Measurements from ENCODE around the gene VIPR2.

The VIPR2 gene

GRCh38 chr7:159119851-159120539 lies 24.7 kb downstream of the VIPR2 start:
- DNase-seq (ENCODE audit: low read depth): no peak

GRCh38 chr7:159119026-159119741 lies 25.5 kb downstream of the VIPR2 start:
- no peak for DNase-seq (ENCODE audit: low read depth)

GRCh38 chr7:159118623-159119022 lies 26.0 kb downstream of the VIPR2 start:
- no peak for DNase-seq (ENCODE audit: low read depth)

- DNase-seq (ENCODE audit: low read depth): no peak
Observed at GRCh38 chr7:159118197-159118595, 26.5 kb downstream of the VIPR2 start.

GRCh38 chr7:159117366-159118196 lies 27.1 kb downstream of the VIPR2 start:
- no peak for DNase-seq (ENCODE audit: low read depth)

- DNase-seq (ENCODE audit: low read depth): no peak
Observed at GRCh38 chr7:159116581-159117339, 27.9 kb downstream of the VIPR2 start.

GRCh38 chr7:159115601-159116501 lies 28.8 kb downstream of the VIPR2 start:
- no peak for DNase-seq (ENCODE audit: low read depth)

GRCh38 chr7:159114981-159115380 lies 29.7 kb downstream of the VIPR2 start:
- DNase-seq (ENCODE audit: low read depth): no peak

- DNase-seq (ENCODE audit: low read depth): no peak
Observed at GRCh38 chr7:159114096-159114495, 30.6 kb downstream of the VIPR2 start.

- no peak for DNase-seq (ENCODE audit: low read depth)
Observed at GRCh38 chr7:159113056-159113455, 31.6 kb downstream of the VIPR2 start.

- no peak for DNase-seq (ENCODE audit: low read depth)
Observed at GRCh38 chr7:159112136-159113011, 32.3 kb downstream of the VIPR2 start.

- no peak for DNase-seq (ENCODE audit: low read depth)
Observed at GRCh38 chr7:159109653-159110035, 35.0 kb downstream of the VIPR2 start.

- no peak for DNase-seq (ENCODE audit: low read depth)
Observed at GRCh38 chr7:159108941-159109652, 35.6 kb downstream of the VIPR2 start.

GRCh38 chr7:159108491-159108890 lies 36.2 kb downstream of the VIPR2 start:
- no peak for DNase-seq (ENCODE audit: low read depth)

GRCh38 chr7:159107161-159107892 lies 37.3 kb downstream of the VIPR2 start:
- no peak for DNase-seq (ENCODE audit: low read depth)

- no peak for DNase-seq (ENCODE audit: low read depth)
Observed at GRCh38 chr7:159105832-159106811, 38.5 kb downstream of the VIPR2 start.

GRCh38 chr7:159105066-159105780 lies 39.4 kb downstream of the VIPR2 start:
- no peak for DNase-seq (ENCODE audit: low read depth)

Data from activated gamma-delta T cell treated with anti-CD3 and anti-CD28 coated beads, Interleukin-2, amount 50 U/mL, for 16 hours (primary cell).